Measurements from ENCODE around the gene TNFRSF8. TPM values are rescaled to one million over a fixed set of nuclear protein-coding genes. Genes with fewer than 3 reads are reported as not detected.

TNFRSF8 gene
- total RNA-seq, 1 donor from 2014 or later = 0.10 TPM

GRCh38 chr1:12121212-12122003 is 58.3 kb downstream of the TNFRSF8 start:
- peak; percentile 79 for DNase-seq

GRCh38 chr1:12123172-12123571 is 60.1 kb downstream of the TNFRSF8 start:
- DNase-seq = no peak

- peak; percentile 82 for DNase-seq
Measured at GRCh38 chr1:12124693-12125421, 61.8 kb downstream of the TNFRSF8 start.

- DNase-seq = no peak
Measured at GRCh38 chr1:12125422-12126355, 62.6 kb downstream of the TNFRSF8 start.

- no peak for DNase-seq
Measured at GRCh38 chr1:12126781-12127180, 63.7 kb downstream of the TNFRSF8 start.

GRCh38 chr1:12127206-12127810 is 64.2 kb downstream of the TNFRSF8 start:
- DNase-seq = no peak

- no peak for DNase-seq
Measured at GRCh38 chr1:12128120-12128519, 65.0 kb downstream of the TNFRSF8 start.

GRCh38 chr1:12129624-12130023 is 66.5 kb downstream of the TNFRSF8 start:
- DNase-seq = no peak

- no peak for DNase-seq
Measured at GRCh38 chr1:12130466-12131130, 67.5 kb downstream of the TNFRSF8 start.

GRCh38 chr1:12132078-12132477 is 69.0 kb downstream of the TNFRSF8 start:
- DNase-seq = no peak

GRCh38 chr1:12134716-12135115 is 71.6 kb downstream of the TNFRSF8 start:
- no peak for DNase-seq

GRCh38 chr1:12135612-12136011 is 72.5 kb downstream of the TNFRSF8 start:
- no peak for DNase-seq

- no peak for DNase-seq
Measured at GRCh38 chr1:12136916-12137610, 74.0 kb downstream of the TNFRSF8 start.

- no peak for DNase-seq
Measured at GRCh38 chr1:12138196-12139168, 75.4 kb downstream of the TNFRSF8 start.

- no peak for DNase-seq
Measured at GRCh38 chr1:12140016-12140415, 76.9 kb downstream of the TNFRSF8 start.

GRCh38 chr1:12140515-12141162 is 77.5 kb downstream of the TNFRSF8 start:
- no peak for DNase-seq

GRCh38 chr1:12141163-12141850 is 78.2 kb downstream of the TNFRSF8 start:
- DNase-seq = no peak

GRCh38 chr1:12142141-12142823 is 79.2 kb downstream of the TNFRSF8 start:
- DNase-seq = no peak

Measured in skin of body (tissue), 2 donors.